Measurements from ENCODE around the gene FOCAD.

- TF ChIP-seq CTCF (IDR thresholded peaks at IDR 0.05) = no peak
- no peak for TF ChIP-seq POLR2A (IDR thresholded peaks at IDR 0.05)
- TF ChIP-seq POLR2AphosphoS5 (IDR thresholded peaks at IDR 0.05) = no peak
These were observed 44.6 kb downstream of the FOCAD start for GRCh38 chr9:20728493-20729220.

Measured in prostate gland (tissue), 2 donors.